Neutrophil (primary cell): ENCODE data around the gene BRWD1.
A peak's percentile ranks its signal among the peaks of the same experiment; 100 is the strongest.

ENCODE experiments used
- H3K27ac ChIP-seq: fragments of 200-600 bp; sonication (generic); 2 replicates; pipeline ENCODE4 v1.5.1; 2016; ENCODE audit warnings: mild to moderate bottlenecking, moderate library complexity
- H3K27me3 ChIP-seq: fragments of 200-600 bp; sonication (generic); 2 replicates; pipeline ENCODE4 v1.6.0; 2016; ENCODE audit warnings: mild to moderate bottlenecking
- H3K36me3 ChIP-seq: fragments of 200-600 bp; sonication (generic); 2 replicates; pipeline ENCODE4 v1.5.1; 2017
- H3K4me1 ChIP-seq, 2 experiments: fragments of 200-600 bp in 1 of 2; sonication (generic) in 1 of 2; 1 replicate in 1 of 2; 2 replicates in 1 of 2; pipeline versions ENCODE4 v1.5.1 to v1.6.1; 2013 to 2016; ENCODE audit warnings: low read depth in 1 of 2, low read length in 1 of 2, mild to moderate bottlenecking in 1 of 2, moderate library complexity in 1 of 2; ENCODE audit not compliant: control insufficient read depth in 1 of 2, insufficient read depth in 1 of 2
- H3K4me3 ChIP-seq, 2 experiments: fragments of 200-600 bp in 1 of 2; sonication (generic) in 1 of 2; 1 replicate in 1 of 2; 2 replicates in 1 of 2; pipeline ENCODE4 v1.5.1; 2013 to 2016; ENCODE audit warnings: low read depth in 1 of 2, low read length in 1 of 2, mild to moderate bottlenecking in 1 of 2, moderate library complexity in 1 of 2
- H3K9me3 ChIP-seq: fragments of 200-600 bp; sonication (generic); 2 replicates; pipeline ENCODE4 v1.5.1; 2016
- TF ChIP-seq, protein P1 (sequence below): fragments of 200-600 bp; sonication (generic); IDR thresholded peaks from 2 replicates; pipeline ENCODE4 v1.5.1; 2016; ENCODE audit warnings: antibody characterized with exemption

BRWD1 gene

DNA sequence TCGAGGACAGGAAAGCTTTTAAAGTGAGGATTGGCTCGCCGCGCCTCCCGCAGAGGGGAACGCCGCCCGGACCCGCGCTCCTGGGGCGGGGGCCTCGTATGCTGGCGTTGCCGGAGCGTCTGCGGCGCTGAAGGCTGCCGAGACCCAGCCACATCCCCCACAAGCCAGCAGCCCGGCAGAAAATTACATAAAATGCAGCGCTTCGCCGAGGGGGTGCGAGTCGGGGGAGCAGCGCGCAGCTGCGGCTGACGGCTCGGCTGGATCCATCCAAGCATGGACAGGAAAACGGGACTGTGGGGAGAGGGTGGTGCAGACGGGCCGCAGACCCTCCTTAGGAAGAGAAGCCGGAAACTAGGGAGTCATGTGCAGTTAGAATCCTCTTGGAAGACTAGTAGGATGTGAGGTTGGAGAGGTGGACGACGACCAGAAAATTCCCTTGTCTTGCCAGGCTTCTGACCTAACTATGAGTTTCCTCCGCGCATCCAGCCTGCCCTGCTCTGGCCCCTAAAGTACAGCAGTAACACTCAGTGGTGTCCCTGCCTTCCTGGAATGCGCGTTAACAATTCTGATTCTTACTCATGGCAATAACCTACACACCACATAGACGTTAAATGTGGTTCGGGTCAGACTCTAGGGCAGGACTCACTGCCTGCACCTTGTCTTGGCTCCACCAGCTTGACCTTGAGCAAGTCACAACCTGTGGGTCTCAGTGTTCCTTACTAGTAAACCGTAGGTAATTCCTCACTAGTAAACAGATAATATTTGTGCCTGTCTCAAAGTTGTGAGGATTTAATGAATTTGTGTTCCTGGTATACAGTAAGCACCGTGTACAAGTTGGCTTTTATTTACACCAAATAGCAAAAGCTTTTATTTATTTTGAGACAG is 953 bp upstream of the BRWD1 start:
- Histone ChIP-seq H3K4me3 (peak overlapping the region; percentile 88 to 99), H3K9me3 (no peaks in the 10 kb centered on the region), H3K4me1 (peaks cover 13 to 21% of the 10 kb centered on the region in 2 experiments), H3K27me3 (no peaks in the 10 kb centered on the region), H3K27ac (peak overlapping the region; percentile 95), H3K36me3 (peaks cover 7% of the 10 kb centered on the region)
- TF ChIP-seq, protein P1, sequence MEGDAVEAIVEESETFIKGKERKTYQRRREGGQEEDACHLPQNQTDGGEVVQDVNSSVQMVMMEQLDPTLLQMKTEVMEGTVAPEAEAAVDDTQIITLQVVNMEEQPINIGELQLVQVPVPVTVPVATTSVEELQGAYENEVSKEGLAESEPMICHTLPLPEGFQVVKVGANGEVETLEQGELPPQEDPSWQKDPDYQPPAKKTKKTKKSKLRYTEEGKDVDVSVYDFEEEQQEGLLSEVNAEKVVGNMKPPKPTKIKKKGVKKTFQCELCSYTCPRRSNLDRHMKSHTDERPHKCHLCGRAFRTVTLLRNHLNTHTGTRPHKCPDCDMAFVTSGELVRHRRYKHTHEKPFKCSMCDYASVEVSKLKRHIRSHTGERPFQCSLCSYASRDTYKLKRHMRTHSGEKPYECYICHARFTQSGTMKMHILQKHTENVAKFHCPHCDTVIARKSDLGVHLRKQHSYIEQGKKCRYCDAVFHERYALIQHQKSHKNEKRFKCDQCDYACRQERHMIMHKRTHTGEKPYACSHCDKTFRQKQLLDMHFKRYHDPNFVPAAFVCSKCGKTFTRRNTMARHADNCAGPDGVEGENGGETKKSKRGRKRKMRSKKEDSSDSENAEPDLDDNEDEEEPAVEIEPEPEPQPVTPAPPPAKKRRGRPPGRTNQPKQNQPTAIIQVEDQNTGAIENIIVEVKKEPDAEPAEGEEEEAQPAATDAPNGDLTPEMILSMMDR: no peak

DNA sequence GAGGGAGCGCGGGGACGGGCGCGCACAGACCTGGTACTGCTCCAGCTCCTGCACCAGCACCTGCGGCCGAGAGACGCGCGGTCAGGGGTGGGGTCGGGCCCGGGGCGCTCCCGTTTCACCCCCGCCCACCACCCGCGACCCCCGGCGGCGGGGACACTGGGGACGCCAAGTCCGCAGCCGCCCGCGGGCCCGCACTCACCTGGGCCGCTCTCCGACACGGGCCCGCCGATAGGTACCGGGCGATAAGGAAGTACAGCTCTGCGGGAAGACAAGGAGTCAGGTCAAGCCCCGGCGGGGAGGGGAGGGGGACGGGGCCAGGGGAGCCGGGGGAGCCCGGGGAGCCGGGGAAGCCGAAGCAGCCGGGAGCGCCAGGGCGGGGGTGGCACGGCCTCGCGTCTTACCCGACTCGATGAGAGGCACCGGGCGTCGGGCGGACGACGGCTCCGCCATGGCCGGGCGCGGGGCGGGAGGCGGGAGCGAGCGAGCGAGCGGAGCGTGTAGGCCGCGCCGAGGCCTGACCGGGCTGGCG is 326 bp downstream of the BRWD1 start:
- Histone ChIP-seq H3K27me3 (no peaks in the 10 kb centered on the region), H3K27ac (peak overlapping the region; percentile 95), H3K4me3 (peak overlapping the region; percentile 88 to 99)

DNA sequence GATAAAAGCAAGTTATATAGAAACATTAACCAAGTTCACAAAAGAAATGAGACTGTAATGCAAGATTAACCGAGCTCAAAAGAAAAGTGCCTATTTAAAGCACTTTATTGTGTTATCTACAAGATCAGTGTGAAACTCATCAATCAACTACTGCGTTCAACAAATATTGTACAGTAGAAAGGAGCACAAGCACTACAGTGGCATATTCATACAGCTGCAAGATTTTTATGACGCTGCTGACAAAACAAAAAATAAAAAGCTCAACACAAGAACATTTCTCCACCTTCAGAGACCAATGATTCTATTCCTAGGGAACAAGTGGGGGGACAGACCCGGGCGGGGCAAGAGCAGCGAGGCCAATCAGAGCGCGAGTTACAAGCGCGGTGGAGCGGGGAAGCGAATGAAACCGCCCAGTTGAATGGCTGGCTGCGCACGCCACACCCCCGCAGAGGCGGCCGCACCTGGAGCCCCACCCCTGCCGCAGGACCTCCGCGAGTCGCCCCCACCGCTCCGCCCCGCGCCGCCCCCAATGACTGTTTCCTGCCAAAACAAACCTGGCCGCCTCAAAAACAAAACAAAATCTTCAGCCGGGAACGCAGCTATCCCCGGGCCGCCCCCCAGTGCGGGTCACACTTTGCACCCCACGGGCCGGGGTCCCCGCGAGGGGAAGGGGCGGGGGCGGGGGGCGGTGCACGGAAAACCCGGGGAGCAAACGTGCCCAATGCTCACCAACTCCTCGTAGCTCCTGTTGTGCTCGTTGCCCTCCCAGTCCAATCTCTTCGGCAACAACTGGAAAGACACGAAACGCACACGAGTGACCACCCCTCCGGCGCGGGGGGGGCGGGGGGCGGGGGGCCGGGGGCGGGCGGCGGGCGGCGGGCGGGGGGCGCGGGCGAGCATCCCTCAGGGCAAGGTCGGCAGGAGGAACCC is 1.1 kb downstream of the BRWD1 start:
- Histone ChIP-seq H3K4me1 (peaks cover 13 to 16% of the 10 kb centered on the region in 2 experiments), H3K4me3 (peak overlapping the region; percentile 88 to 99), H3K27me3 (no peaks in the 10 kb centered on the region), H3K36me3 (peaks cover 14% of the 10 kb centered on the region), H3K27ac (peak overlapping the region; percentile 95), H3K9me3 (no peaks in the 10 kb centered on the region)
- TF ChIP-seq, protein P1: peak; percentile 9

More for the DNA sequence above, 326 bp downstream of the BRWD1 start:
- H3K36me3 ChIP-seq: peaks cover 7% of the 10 kb centered on the region
- H3K4me1 ChIP-seq: peaks cover 13 to 21% of the 10 kb centered on the region in 2 experiments
- TF ChIP-seq, protein P1: no peak
- no peaks in the 10 kb centered on the region for H3K9me3 ChIP-seq

DNA sequence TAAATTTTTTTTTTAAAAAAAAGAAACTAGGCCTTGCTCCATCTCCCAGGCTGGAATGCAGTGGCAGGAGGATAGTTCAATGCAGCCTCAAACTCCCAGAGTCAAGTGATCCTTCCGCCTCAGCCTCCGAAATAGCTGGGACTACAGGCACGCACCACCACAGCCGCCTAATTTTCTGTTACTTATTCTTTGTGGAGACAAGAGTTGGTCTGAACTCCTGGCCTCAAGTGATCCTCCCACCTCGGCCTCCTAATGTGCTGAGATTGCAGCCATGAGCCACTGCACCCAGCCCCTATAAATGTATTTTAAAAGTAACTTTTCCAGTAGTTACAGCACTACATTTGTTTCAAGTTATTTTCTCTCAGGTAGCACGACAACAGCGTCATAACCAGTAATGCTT is 2.3 kb downstream of the BRWD1 start:
- H3K27ac ChIP-seq: no peak overlapping the region
- no peaks in the 10 kb centered on the region for H3K27me3 ChIP-seq
- TF ChIP-seq, protein P1: no peak
- peaks cover 13 to 15% of the 10 kb centered on the region in 2 experiments for H3K4me1 ChIP-seq
- no peaks in the 10 kb centered on the region for H3K9me3 ChIP-seq
- H3K36me3 ChIP-seq: peaks cover 15% of the 10 kb centered on the region
- no peak overlapping the region for H3K4me3 ChIP-seq

DNA sequence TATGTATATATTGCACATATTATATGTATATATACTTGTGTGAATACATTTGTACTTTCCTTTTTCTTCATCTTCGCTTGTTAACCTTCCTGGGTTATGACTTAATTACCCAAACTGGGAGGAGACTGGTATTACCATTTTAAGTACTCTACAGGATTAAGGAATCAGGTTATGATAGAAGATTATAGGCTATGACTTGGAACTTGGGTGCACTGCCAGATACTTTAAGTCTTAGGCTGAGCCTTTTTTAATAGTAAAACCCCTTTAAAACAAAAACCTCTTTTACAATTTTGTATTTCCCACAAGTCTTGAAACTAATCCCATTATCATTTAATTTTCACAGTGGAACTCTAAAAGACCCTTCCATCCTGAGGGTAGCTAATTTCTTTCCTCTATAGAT is 6.0 kb downstream of the BRWD1 start:
- Histone ChIP-seq H3K36me3 (peaks cover 29% of the 10 kb centered on the region), H3K27me3 (no peaks in the 10 kb centered on the region), H3K9me3 (no peaks in the 10 kb centered on the region), H3K4me3 (no peak overlapping the region), H3K27ac (no peak overlapping the region), H3K4me1 (peaks cover 6 to 8% of the 10 kb centered on the region in 2 experiments)
- TF ChIP-seq, protein P1: no peak
